Measurements from ENCODE around the gene RNF157. TPM values are rescaled to one million over a fixed set of nuclear protein-coding genes. Genes with fewer than 3 reads are reported as not detected.

RNF157 gene
- total and polyA plus RNA-seq, 2 of the 13 experiments (the other 11 are each of a cell fraction or from before 2014, with no cell fraction given), result 0.44 to 1.5 TPM

- Histone ChIP-seq H3K27me3 (ENCODE audit: control insufficient read depth in 1 of 2, insufficient read depth in 2 of 2, low read length in 2 of 2) (no peaks in the 10 kb centered on the region), H3K27ac (ENCODE audit: extremely low read length, insufficient read depth, low read length) (no peak overlapping the region), H3K79me2 (ENCODE audit: insufficient read depth, low read length) (no peaks in the 10 kb centered on the region), H3K4me3 (replicated peaks in 1 of 3; ENCODE audit: insufficient read depth in 1 of 3, low read depth in 2 of 3, low read length in 3 of 3) (no peak overlapping the region), H2AFZ (ENCODE audit: low read length) (no peak overlapping the region), H3K9me3 (ENCODE audit: low read length) (no peaks in the 10 kb centered on the region), H3K4me1 (ENCODE audit: insufficient read depth, low read length) (no peaks in the 10 kb centered on the region), H3K4me2 (ENCODE audit: low read depth, low read length) (no peak overlapping the region), H3K36me3 (replicated peaks in 1 of 2; ENCODE audit: control insufficient read depth in 1 of 2, insufficient read depth in 2 of 2, low read length in 2 of 2) (no peaks in the 10 kb centered on the region; a peak in 1 of 5 replicates), H4K20me1 (ENCODE audit: insufficient read depth, low read length) (no peaks in the 10 kb centered on the region), H3K9ac (ENCODE audit: insufficient read depth, low read depth, low read length) (no peak overlapping the region)
- no peak for TF ChIP-seq SSRP1 (CRISPR knock-in tag; IDR thresholded peaks at IDR 0.05)
- peak; percentile 25; the same call in 1 of the 2 replicates for TF ChIP-seq ZNF263 (CRISPR knock-in tag; IDR thresholded peaks at IDR 0.05)
- no peak for TF ChIP-seq ZNF510 (CRISPR knock-in tag; IDR thresholded peaks at IDR 0.05; ENCODE audit: low read depth)
- no peak for TF ChIP-seq NR2F6 (IDR thresholded peaks at IDR 0.05)
- TF ChIP-seq NR2F6 (CRISPR knock-in tag; IDR thresholded peaks at IDR 0.05), result no peak
- TF ChIP-seq TMF1 (CRISPR knock-in tag; IDR thresholded peaks at IDR 0.05; ENCODE audit: low read depth), result no peak
- no peak for TF ChIP-seq ZNF138 (CRISPR knock-in tag; IDR thresholded peaks at IDR 0.05; ENCODE audit: low read depth)
- TF ChIP-seq ZNF17 (CRISPR knock-in tag; IDR thresholded peaks at IDR 0.05), result no peak
- TF ChIP-seq JARID2 (CRISPR knock-in tag; IDR thresholded peaks at IDR 0.05; ENCODE audit: insufficient replicate concordance), result no peak
- in situ Hi-C loops (cut with HindIII; ENCODE audit: extremely low pct_ligation_motif_present, low pct_unique_long_range_greater_than_20kb) (no loop called here), intact Hi-C loops (cut with micrococcal nuclease; ENCODE audit: unreplicated experiment) (no loop called here)
- whole genome bisulfite sequencing (ENCODE audit: low lambda C conversion rate), result 59% methylated on average over 2 of the region's 2 CpGs
- BruUV-seq (replicated peaks), result no TSS peak
- DNase-seq (ENCODE audit: low spot score) (no peak), FAIRE-seq (no peak), ATAC-seq (no peak)
- ChIA-PET CTCF (ENCODE audit: low intra/inter-chr PET ratio, low total read pairs) (no interaction called here), POLR2A (no interaction called here)
Observed at GRCh38 chr17:76111956-76112355, 128.3 kb downstream of the RNF157 start.

GRCh38 chr17:76107509-76107908 is 132.8 kb downstream of the RNF157 start:
- ChIA-PET POLR2A (interaction anchor here (1.5 kb wide), 1 partner anchor 36 kb away, joined by 3 read pairs; the partner anchor contains the start of gene SRP68), CTCF (ENCODE audit: low intra/inter-chr PET ratio, low total read pairs) (no interaction called here)
- H4K20me1 ChIP-seq (ENCODE audit: insufficient read depth, low read length), result no peaks in the 10 kb centered on the region
- intact Hi-C loops (cut with micrococcal nuclease; ENCODE audit: unreplicated experiment) (no loop called here), in situ Hi-C loops (cut with HindIII; ENCODE audit: extremely low pct_ligation_motif_present, low pct_unique_long_range_greater_than_20kb) (no loop called here)
- no peaks in the 10 kb centered on the region for H3K9me3 ChIP-seq (ENCODE audit: low read length)
- WGBS (ENCODE audit: low lambda C conversion rate), result 35% methylated on average over 6 of the region's 6 CpGs
- H3K36me3 ChIP-seq (replicated peaks in 1 of 2; ENCODE audit: control insufficient read depth in 1 of 2, insufficient read depth in 2 of 2, low read length in 2 of 2), result no peaks in the 10 kb centered on the region
- ATAC-seq (no peak), DNase-seq (ENCODE audit: low spot score) (peak; percentile 58), FAIRE-seq (no peak)
- H3K27me3 ChIP-seq (ENCODE audit: control insufficient read depth in 1 of 2, insufficient read depth in 2 of 2, low read length in 2 of 2), result no peaks in the 10 kb centered on the region; a peak in 1 of 5 replicates
- H3K79me2 ChIP-seq (ENCODE audit: insufficient read depth, low read length), result peaks cover 8% of the 10 kb centered on the region
- BruUV-seq (replicated peaks), result no TSS peak
- H3K27ac ChIP-seq (ENCODE audit: extremely low read length, insufficient read depth, low read length), result no peak overlapping the region
- peaks cover 35% of the 10 kb centered on the region for H3K4me1 ChIP-seq (ENCODE audit: insufficient read depth, low read length)
- no peak overlapping the region for H2AFZ ChIP-seq (ENCODE audit: low read length)
- H3K4me3 ChIP-seq (replicated peaks in 1 of 3; ENCODE audit: insufficient read depth in 1 of 3, low read depth in 2 of 3, low read length in 3 of 3), result no peak overlapping the region
- no peak overlapping the region for H3K9ac ChIP-seq (ENCODE audit: insufficient read depth, low read depth, low read length)
- H3K4me2 ChIP-seq (ENCODE audit: low read depth, low read length), result no peak overlapping the region
- TF ChIP-seq, protein P1, sequence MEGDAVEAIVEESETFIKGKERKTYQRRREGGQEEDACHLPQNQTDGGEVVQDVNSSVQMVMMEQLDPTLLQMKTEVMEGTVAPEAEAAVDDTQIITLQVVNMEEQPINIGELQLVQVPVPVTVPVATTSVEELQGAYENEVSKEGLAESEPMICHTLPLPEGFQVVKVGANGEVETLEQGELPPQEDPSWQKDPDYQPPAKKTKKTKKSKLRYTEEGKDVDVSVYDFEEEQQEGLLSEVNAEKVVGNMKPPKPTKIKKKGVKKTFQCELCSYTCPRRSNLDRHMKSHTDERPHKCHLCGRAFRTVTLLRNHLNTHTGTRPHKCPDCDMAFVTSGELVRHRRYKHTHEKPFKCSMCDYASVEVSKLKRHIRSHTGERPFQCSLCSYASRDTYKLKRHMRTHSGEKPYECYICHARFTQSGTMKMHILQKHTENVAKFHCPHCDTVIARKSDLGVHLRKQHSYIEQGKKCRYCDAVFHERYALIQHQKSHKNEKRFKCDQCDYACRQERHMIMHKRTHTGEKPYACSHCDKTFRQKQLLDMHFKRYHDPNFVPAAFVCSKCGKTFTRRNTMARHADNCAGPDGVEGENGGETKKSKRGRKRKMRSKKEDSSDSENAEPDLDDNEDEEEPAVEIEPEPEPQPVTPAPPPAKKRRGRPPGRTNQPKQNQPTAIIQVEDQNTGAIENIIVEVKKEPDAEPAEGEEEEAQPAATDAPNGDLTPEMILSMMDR (CRISPR knock-in tag; IDR thresholded peaks at IDR 0.05), result peak; percentile 35
- TF ChIP-seq ZSCAN29 (CRISPR knock-in tag; conservative IDR thresholded peaks at IDR 0.05), result no peak
- TF ChIP-seq MBNL3 (CRISPR knock-in tag; conservative IDR thresholded peaks at IDR 0.05), result no peak
- no peak for TF ChIP-seq KMT2A (CRISPR knock-in tag; IDR thresholded peaks at IDR 0.05)
- no peak for TF ChIP-seq ZBTB1 (CRISPR knock-in tag; IDR thresholded peaks at IDR 0.05; ENCODE audit: borderline replicate concordance)
- TF ChIP-seq CBX5 (CRISPR knock-in tag; IDR thresholded peaks at IDR 0.05; ENCODE audit: borderline replicate concordance), result no peak
- peak; percentile 18; the same call in 1 of the 2 replicates for TF ChIP-seq SMC3 (IDR thresholded peaks at IDR 0.05; ENCODE audit: low read length)
- TF ChIP-seq STAG1 (CRISPR knock-in tag; IDR thresholded peaks at IDR 0.05), result peak; percentile 15; the same call in 1 of the 2 replicates
- TF ChIP-seq NFYB (CRISPR knock-in tag; IDR thresholded peaks at IDR 0.05), result no peak
- TF ChIP-seq ZNF597 (CRISPR knock-in tag; IDR thresholded peaks at IDR 0.05), result no peak
